Activated CD8-positive, alpha-beta T cell treated with anti-CD3 and anti-CD28 coated beads, Interleukin-2, amount 10 ng/mL, durations not matched to agents 7 days and 5 days (primary cell): ENCODE data around the gene POLR2J. TPM values are rescaled to one million over a fixed set of nuclear protein-coding genes. Genes with fewer than 3 reads are reported as not detected.
A peak's percentile ranks its signal among the peaks of the same experiment; 100 is the strongest.

Experiments used
- ATAC-seq: fragments of 150-1000 bp; cut with Tn5 transposase; one replicate; pipeline ENCODE4 v1.10.0; 2021; ENCODE audit warnings: moderate library complexity
- CTCF ChIA-PET: fragments of 350-600 bp; sonication (Branson Sonifier 250); formaldehyde crosslinking; loops from one replicate; lab custom pipeline; 2021; ENCODE audit warnings: antibody characterized with exemption; lab: Charles Lee
- POLR2A ChIA-PET: fragments of 350-600 bp; sonication (Branson Sonifier 250); formaldehyde crosslinking; loops from one replicate; lab custom pipeline; 2021; ENCODE audit warnings: antibody characterized with exemption; lab: Charles Lee
- DNase-seq: peaks from one replicate; pipeline ENCODE4 v3.0.0-alpha.2; 2020
- H3K27ac Mint-ChIP-seq: one replicate; pipeline ENCODE4 v1.8.0; 2021; ENCODE audit warnings: mild to moderate bottlenecking, mixed read lengths
- H3K27me3 Mint-ChIP-seq: one replicate; pipeline ENCODE4 v1.8.0; 2021; ENCODE audit warnings: low read depth, mixed read lengths
- H3K36me3 Mint-ChIP-seq: one replicate; pipeline ENCODE4 v1.8.0; 2021; ENCODE audit warnings: low read depth, mixed read lengths
- H3K4me1 Mint-ChIP-seq: one replicate; pipeline ENCODE4 v1.8.0; 2021; ENCODE audit warnings: low read depth, mixed read lengths
- H3K4me3 Mint-ChIP-seq: one replicate; pipeline ENCODE4 v1.8.0; 2021; ENCODE audit warnings: mild to moderate bottlenecking, mixed read lengths
- H3K9me3 Mint-ChIP-seq: one replicate; pipeline ENCODE4 v1.8.0; 2022; ENCODE audit warnings: mixed read lengths; ENCODE audit not compliant: insufficient read depth
- total RNA-seq, 2 experiments: library from RNA; stranded (reverse); gene quantifications; one replicate each; pipeline ENCODE4 v1.2.3, GENCODE V29; 2021

The POLR2J gene
- total RNA-seq, 2 experiments from 2014 or later = 55.7 to 62.0 TPM

DNA sequence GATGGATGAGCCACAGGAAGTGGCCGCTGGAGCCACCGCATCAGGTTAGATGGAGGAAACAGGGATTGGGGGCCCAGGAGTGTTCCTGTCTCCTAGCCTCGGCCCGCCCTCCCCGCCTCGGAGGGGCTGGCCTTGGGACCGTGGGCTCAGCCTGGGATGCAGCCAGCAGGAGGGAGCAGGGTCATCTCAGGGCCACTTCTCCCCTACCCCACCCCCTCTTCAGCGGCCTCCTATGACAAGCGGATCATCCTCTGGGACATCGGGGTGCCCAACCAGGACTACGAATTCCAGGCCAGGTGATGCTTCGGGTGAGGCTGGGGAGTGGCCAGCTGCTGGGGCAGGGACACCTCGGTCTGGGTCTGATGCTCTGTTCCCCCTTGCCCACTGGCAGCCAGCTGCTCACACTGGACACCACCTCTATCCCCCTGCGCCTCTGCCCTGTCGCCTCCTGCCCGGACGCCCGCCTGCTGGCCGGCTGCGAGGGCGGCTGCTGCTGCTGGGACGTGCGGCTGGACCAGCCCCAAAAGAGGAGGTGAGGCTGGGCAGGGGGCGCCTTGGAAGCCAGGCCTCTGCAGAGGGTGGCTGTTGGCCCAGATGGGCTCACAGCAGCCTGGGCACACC, 9.3 kb downstream of the POLR2J start:
- no peak overlapping the region for H3K27ac Mint-ChIP-seq
- H3K36me3 Mint-ChIP-seq = peaks cover 14% of the 10 kb centered on the region
- H3K27me3 Mint-ChIP-seq = no peaks in the 10 kb centered on the region
- no peak for DNase-seq
- H3K4me1 Mint-ChIP-seq = peaks cover 15% of the 10 kb centered on the region
- no peak for ATAC-seq
- no peaks in the 10 kb centered on the region for H3K9me3 Mint-ChIP-seq
- no peak overlapping the region for H3K4me3 Mint-ChIP-seq
- ChIA-PET POLR2A (no interaction called here), CTCF (no interaction called here)

- Mint-ChIP-seq H3K27ac (no peak overlapping the region), H3K4me3 (no peak overlapping the region), H3K36me3 (peaks cover 14% of the 10 kb centered on the region), H3K4me1 (peaks cover 20% of the 10 kb centered on the region), H3K9me3 (no peaks in the 10 kb centered on the region), H3K27me3 (no peaks in the 10 kb centered on the region)
- ATAC-seq (no peak), DNase-seq (no peak)
- ChIA-PET CTCF (interaction anchor here (1.1 to 3.4 kb wide), 2 partner anchors 53 to 55 kb away, joined by 3 to 18 read pairs; no protein-coding TSS in a partner anchor), POLR2A (no interaction called here)
Measured at GRCh38 chr7:102468478-102469350, 10.0 kb downstream of the POLR2J start.

DNA sequence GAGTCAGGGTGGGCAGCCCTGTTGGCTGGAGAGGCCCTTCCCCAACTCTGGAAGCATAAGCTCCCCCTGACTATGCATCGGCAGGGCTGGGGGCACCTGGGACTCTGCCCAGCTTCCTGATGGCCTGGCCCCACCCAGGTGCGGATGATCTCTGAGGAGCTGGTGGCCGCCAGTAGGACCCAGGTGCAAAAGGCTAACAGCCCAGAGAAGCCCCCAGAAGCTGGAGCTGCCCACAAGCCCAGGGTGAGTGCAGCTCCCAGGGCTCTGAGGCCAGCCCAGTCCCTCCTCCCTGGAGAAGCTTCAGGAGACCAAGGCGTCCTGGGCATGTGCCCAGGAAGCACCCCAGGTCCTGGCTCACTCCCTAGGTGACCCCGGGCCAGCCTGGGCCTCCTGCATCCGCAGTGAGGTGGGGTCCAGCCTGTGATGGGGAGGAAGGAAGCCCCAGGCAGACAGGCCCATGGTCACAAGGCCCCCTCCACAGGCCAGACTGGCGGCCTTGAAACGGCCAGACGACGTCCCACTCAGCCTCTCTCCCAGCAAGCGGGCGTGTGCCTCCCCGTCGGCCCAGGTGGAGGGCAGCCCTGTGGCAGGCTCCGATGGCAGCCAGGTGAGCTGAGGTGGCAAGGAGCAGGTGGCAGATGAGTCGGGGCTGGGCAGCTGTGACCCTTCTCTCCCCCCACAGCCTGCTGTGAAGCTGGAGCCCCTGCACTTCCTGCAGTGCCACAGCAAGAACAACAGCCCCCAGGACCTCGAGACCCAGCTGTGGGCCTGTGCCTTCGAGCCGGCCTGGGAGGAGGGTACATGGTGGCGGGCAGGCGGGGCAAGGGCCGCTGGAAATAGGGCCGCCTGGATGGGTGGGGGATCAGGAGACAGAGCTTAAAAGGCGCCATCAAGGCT, 10.9 kb downstream of the POLR2J start:
- ChIA-PET POLR2A (interaction anchor here (0.7 to 2.4 kb wide), 3 partner anchors 19 to 72 kb away, joined by 3 to 10 read pairs (median 4); partner anchors contain the start of gene PRKRIP1), CTCF (interaction anchor here (1.0 to 3.4 kb wide), 5 partner anchors 52 to 71 kb away, joined by 3 to 18 read pairs (median 3); no protein-coding TSS in a partner anchor)
- no peaks in the 10 kb centered on the region for H3K27me3 Mint-ChIP-seq
- no peak for DNase-seq
- no peak overlapping the region for H3K4me3 Mint-ChIP-seq
- no peak for ATAC-seq
- H3K4me1 Mint-ChIP-seq = peaks cover 24% of the 10 kb centered on the region
- no peak overlapping the region for H3K27ac Mint-ChIP-seq
- no peaks in the 10 kb centered on the region for H3K9me3 Mint-ChIP-seq
- peaks cover 9% of the 10 kb centered on the region for H3K36me3 Mint-ChIP-seq

GRCh38 chr7:102466097-102466496, 12.6 kb downstream of the POLR2J start:
- POLR2A ChIA-PET = interaction anchor here (1.0 to 2.4 kb wide), 4 partner anchors 10 to 47 kb away, joined by 3 to 10 read pairs (median 4); no protein-coding TSS in a partner anchor
- peaks cover 4% of the 10 kb centered on the region for H3K36me3 Mint-ChIP-seq
- H3K27ac Mint-ChIP-seq = no peak overlapping the region
- H3K9me3 Mint-ChIP-seq = no peaks in the 10 kb centered on the region
- peak overlapping the region; percentile 95 for H3K4me3 Mint-ChIP-seq
- DNase-seq (no peak), ATAC-seq (no peak)
- CTCF ChIA-PET = interaction anchor here (1.0 to 3.4 kb wide), 3 partner anchors 26 to 61 kb away, joined by 3 to 18 read pairs (median 5); no protein-coding TSS in a partner anchor
- no peaks in the 10 kb centered on the region for H3K27me3 Mint-ChIP-seq
- peaks cover 26% of the 10 kb centered on the region for H3K4me1 Mint-ChIP-seq

- CTCF ChIA-PET = interaction anchor here (0.9 to 1.3 kb wide), 4 partner anchors 14 to 60 kb away, joined by 3 to 10 read pairs (median 7); no protein-coding TSS in a partner anchor
- H3K4me1 Mint-ChIP-seq = peaks cover 26% of the 10 kb centered on the region
- POLR2A ChIA-PET = interaction anchor here (0.5 to 1.8 kb wide), 5 partner anchors 13 to 60 kb away, joined by 3 to 4 read pairs (median 3); partner anchors contain the start of gene ORAI2
Measured at GRCh38 chr7:102464577-102465280, 14.0 kb downstream of the POLR2J start, which contains the start of the genes ALKBH4 and LRWD1. Gene ALKBH4 (minus strand): TSS chr7:102464863. CDS start chr7:102464836, 27 bp downstream. Gene LRWD1 (plus strand): TSS chr7:102464984. CDS start chr7:102465081, 97 bp downstream.

GRCh38 chr7:102463841-102464576, 14.7 kb downstream of the POLR2J start:
- ChIA-PET POLR2A (interaction anchor here (0.6 to 1.8 kb wide), 3 partner anchors 12 to 60 kb away, joined by 3 to 4 read pairs (median 4); no protein-coding TSS in a partner anchor), CTCF (interaction anchor here (0.7 to 1.3 kb wide), 4 partner anchors 13 to 59 kb away, joined by 4 to 10 read pairs (median 7); no protein-coding TSS in a partner anchor)
- H3K9me3 Mint-ChIP-seq = no peaks in the 10 kb centered on the region
- H3K4me3 Mint-ChIP-seq = peak overlapping the region; percentile 95
- no peak for DNase-seq
- peak; percentile 7 for ATAC-seq
- H3K36me3 Mint-ChIP-seq = peaks cover 2% of the 10 kb centered on the region
- H3K27ac Mint-ChIP-seq = peak overlapping the region; percentile 87
- H3K27me3 Mint-ChIP-seq = no peaks in the 10 kb centered on the region
- H3K4me1 Mint-ChIP-seq = peaks cover 26% of the 10 kb centered on the region

More at GRCh38 chr7:102464577-102465280, 14.0 kb downstream of the POLR2J start, which contains the start of the genes ALKBH4 and LRWD1:
- ATAC-seq (peak; percentile 94), DNase-seq (peak; percentile 94)
- Mint-ChIP-seq H3K36me3 (peaks cover 2% of the 10 kb centered on the region), H3K9me3 (no peaks in the 10 kb centered on the region), H3K27me3 (no peaks in the 10 kb centered on the region), H3K4me3 (peak within 1 kb of the TSS; percentile 95), H3K27ac (peak within 1 kb of the TSS; percentile 87)

DNA sequence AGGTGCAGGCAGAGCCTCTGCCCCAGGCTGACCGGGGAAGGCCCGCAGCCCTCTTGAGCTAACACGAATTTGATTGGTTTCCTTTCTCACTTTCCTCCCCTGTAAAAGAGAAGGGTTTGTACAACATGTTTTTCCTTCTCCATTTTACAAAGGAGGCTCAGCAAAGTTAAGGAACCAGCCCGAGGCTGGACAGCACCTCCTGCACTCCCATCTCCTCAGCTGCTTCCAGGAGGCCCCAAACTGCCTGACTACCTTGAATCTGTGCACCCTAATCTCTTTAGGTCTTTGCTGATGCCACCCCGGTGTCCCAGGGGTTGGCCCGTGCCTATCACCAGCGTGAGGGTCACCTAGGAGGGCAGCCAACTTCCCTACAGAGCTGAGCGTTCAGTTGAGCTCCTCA, 18.3 kb downstream of the POLR2J start:
- peak overlapping the region; percentile 58 for H3K27ac Mint-ChIP-seq
- no peaks in the 10 kb centered on the region for H3K9me3 Mint-ChIP-seq
- ChIA-PET CTCF (no interaction called here), POLR2A (interaction anchor here (0.8 kb wide), 1 partner anchor 8 kb away, joined by 3 read pairs; no protein-coding TSS in a partner anchor)
- H3K36me3 Mint-ChIP-seq = peaks cover 6% of the 10 kb centered on the region
- H3K4me1 Mint-ChIP-seq = peaks cover 14% of the 10 kb centered on the region
- H3K4me3 Mint-ChIP-seq = no peak overlapping the region
- H3K27me3 Mint-ChIP-seq = no peaks in the 10 kb centered on the region
- DNase-seq (no peak), ATAC-seq (no peak)

GRCh38 chr7:102459221-102459844, 19.4 kb downstream of the POLR2J start:
- ATAC-seq (no peak), DNase-seq (no peak)
- ChIA-PET POLR2A (interaction anchor here (0.5 kb wide), 1 partner anchor 19 kb away, joined by 3 read pairs; no protein-coding TSS in a partner anchor), CTCF (no interaction called here)
- H3K36me3 Mint-ChIP-seq = peaks cover 9% of the 10 kb centered on the region
- H3K9me3 Mint-ChIP-seq = no peaks in the 10 kb centered on the region
- peaks cover 11% of the 10 kb centered on the region for H3K4me1 Mint-ChIP-seq
- no peaks in the 10 kb centered on the region for H3K27me3 Mint-ChIP-seq
- no peak overlapping the region for H3K27ac Mint-ChIP-seq
- no peak overlapping the region for H3K4me3 Mint-ChIP-seq

- H3K27me3 Mint-ChIP-seq = no peaks in the 10 kb centered on the region
- H3K4me1 Mint-ChIP-seq = no peaks in the 10 kb centered on the region
- no peak overlapping the region for H3K4me3 Mint-ChIP-seq
- H3K27ac Mint-ChIP-seq = no peak overlapping the region
- H3K9me3 Mint-ChIP-seq = no peaks in the 10 kb centered on the region
- DNase-seq = no peak
- peaks cover 9% of the 10 kb centered on the region for H3K36me3 Mint-ChIP-seq
- no peak for ATAC-seq
- ChIA-PET POLR2A (interaction anchor here (0.7 to 1.4 kb wide), 3 partner anchors 13 to 32 kb away, joined by 3 to 4 read pairs (median 4); no protein-coding TSS in a partner anchor), CTCF (interaction anchor here (2.4 kb wide), 1 partner anchor 19 kb away, joined by 6 read pairs; no protein-coding TSS in a partner anchor)
Measured at GRCh38 chr7:102457352-102457924, 21.3 kb downstream of the POLR2J start.
